H1 (cell line): Measurements from ENCODE around the gene ZNF212. TPM values are rescaled to one million over a fixed set of nuclear protein-coding genes. Genes with fewer than 3 reads are reported as not detected.

Source experiments
- BRCA1 ChIP-seq: IDR thresholded peaks from 2 replicates; pipeline ENCODE4 v1.6.1; 2012; ENCODE audit warnings: low read depth, low read length, improper control_type of control experiment
- CREB1 ChIP-seq: IDR thresholded peaks from 2 replicates; pipeline ENCODE4 v1.6.1; 2012; ENCODE audit warnings: inconsistent platforms
- EGR1 ChIP-seq: IDR thresholded peaks from 2 replicates; pipeline ENCODE4 v1.6.1; 2011; ENCODE audit warnings: low read depth, low read length, borderline replicate concordance
- FOSL1 ChIP-seq: IDR thresholded peaks from 2 replicates; pipeline ENCODE4 v1.6.1; 2011; ENCODE audit warnings: mild to moderate bottlenecking, low read depth, low read length, moderate library complexity; ENCODE audit not compliant: insufficient read depth
- JUND ChIP-seq: IDR thresholded peaks from 2 replicates; pipeline ENCODE4 v1.6.1; 2011; ENCODE audit warnings: mild to moderate bottlenecking, improper control_type of control experiment, low read length
- SIRT6 ChIP-seq: IDR thresholded peaks from one replicate; pipeline ENCODE4 v1.7.1; 2012; ENCODE audit warnings: low read length, inconsistent platforms
- SP2 ChIP-seq: IDR thresholded peaks from 2 replicates; pipeline ENCODE4 v1.6.1; 2012; ENCODE audit warnings: mild to moderate bottlenecking, low read length, inconsistent platforms
- polyA plus RNA-seq, 7 experiments: library from polyadenylated mRNA; depleted of rRNA in 3 of 7; stranded (reverse) in 5 of 7; unstranded in 2 of 7; fragments of >200 nt in 5 of 7; fragments of 200-250 nt in 2 of 7; gene quantifications; 1 replicate in 5 of 7; 2 replicates in 1 of 7; 4 replicates in 1 of 7; pipeline versions ENCODE4 v1.2.1 to v1.2.3, GENCODE V29; 2011 to 2013; ENCODE audit warnings: missing spikeins in 2 of 7, mixed read lengths in 2 of 7
- total RNA-seq: library from RNA; stranded (reverse); fragmentation: NEBNext Ultra II Directional; extraction: Animal tissue kit (Norgen Biotek cat#: 25700); gene quantifications from 2 replicates; pipeline ENCODE4 v1.2.1, GENCODE V29; 2021
- TF ChIP-seq, protein P1 (sequence below): IDR thresholded peaks from 2 replicates; pipeline ENCODE4 v1.6.1; 2012; ENCODE audit warnings: low read length, inconsistent platforms
- TF ChIP-seq, protein P2 (sequence below), 3 experiments: IDR thresholded peaks; 1 replicate in 2 of 3; 2 replicates in 1 of 3; pipeline versions ENCODE4 v1.5.1 to v1.6.1; 2011; ENCODE audit warnings: low read length in 3 of 3, mild to moderate bottlenecking in 3 of 3, inconsistent platforms in 2 of 3, low read depth in 1 of 3, moderate library complexity in 1 of 3; ENCODE audit not compliant: insufficient read depth in 1 of 3; ENCODE audit errors: control extremely low read depth in 1 of 3
- TF ChIP-seq, protein P3 (sequence below): IDR thresholded peaks from 2 replicates; pipeline ENCODE4 v1.6.1; 2012; ENCODE audit warnings: inconsistent platforms

The ZNF212 gene
- total and polyA plus RNA-seq, 2 of the 8 experiments (the other 6 are each of a cell fraction or from before 2014, with no cell fraction given), result 6.7 to 19.3 TPM

- TF ChIP-seq, protein P1, sequence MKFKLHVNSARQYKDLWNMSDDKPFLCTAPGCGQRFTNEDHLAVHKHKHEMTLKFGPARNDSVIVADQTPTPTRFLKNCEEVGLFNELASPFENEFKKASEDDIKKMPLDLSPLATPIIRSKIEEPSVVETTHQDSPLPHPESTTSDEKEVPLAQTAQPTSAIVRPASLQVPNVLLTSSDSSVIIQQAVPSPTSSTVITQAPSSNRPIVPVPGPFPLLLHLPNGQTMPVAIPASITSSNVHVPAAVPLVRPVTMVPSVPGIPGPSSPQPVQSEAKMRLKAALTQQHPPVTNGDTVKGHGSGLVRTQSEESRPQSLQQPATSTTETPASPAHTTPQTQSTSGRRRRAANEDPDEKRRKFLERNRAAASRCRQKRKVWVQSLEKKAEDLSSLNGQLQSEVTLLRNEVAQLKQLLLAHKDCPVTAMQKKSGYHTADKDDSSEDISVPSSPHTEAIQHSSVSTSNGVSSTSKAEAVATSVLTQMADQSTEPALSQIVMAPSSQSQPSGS, result no peak
- no peak for TF ChIP-seq SP2
- TF ChIP-seq, protein P2, sequence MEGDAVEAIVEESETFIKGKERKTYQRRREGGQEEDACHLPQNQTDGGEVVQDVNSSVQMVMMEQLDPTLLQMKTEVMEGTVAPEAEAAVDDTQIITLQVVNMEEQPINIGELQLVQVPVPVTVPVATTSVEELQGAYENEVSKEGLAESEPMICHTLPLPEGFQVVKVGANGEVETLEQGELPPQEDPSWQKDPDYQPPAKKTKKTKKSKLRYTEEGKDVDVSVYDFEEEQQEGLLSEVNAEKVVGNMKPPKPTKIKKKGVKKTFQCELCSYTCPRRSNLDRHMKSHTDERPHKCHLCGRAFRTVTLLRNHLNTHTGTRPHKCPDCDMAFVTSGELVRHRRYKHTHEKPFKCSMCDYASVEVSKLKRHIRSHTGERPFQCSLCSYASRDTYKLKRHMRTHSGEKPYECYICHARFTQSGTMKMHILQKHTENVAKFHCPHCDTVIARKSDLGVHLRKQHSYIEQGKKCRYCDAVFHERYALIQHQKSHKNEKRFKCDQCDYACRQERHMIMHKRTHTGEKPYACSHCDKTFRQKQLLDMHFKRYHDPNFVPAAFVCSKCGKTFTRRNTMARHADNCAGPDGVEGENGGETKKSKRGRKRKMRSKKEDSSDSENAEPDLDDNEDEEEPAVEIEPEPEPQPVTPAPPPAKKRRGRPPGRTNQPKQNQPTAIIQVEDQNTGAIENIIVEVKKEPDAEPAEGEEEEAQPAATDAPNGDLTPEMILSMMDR (IDR thresholded peaks at IDR 0.05; ENCODE audit: control extremely low read depth in 1 of 3, insufficient read depth in 1 of 3, low read depth in 1 of 3, low read length in 3 of 3), result peak; percentile 88 to 93 (median 90)
- peak; percentile 54; the same call in 1 of the 2 replicates for TF ChIP-seq CREB1
- no peak for TF ChIP-seq JUND
- no peak for TF ChIP-seq FOSL1
- 0 out of 2 replicates have a peak, but pooled peaks have one; percentile 27 for TF ChIP-seq EGR1
- no peak for TF ChIP-seq BRCA1
- no peak for TF ChIP-seq SIRT6
- TF ChIP-seq, protein P3, sequence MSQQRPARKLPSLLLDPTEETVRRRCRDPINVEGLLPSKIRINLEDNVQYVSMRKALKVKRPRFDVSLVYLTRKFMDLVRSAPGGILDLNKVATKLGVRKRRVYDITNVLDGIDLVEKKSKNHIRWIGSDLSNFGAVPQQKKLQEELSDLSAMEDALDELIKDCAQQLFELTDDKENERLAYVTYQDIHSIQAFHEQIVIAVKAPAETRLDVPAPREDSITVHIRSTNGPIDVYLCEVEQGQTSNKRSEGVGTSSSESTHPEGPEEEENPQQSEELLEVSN, result no peak
Observed at GRCh38 chr7:149239345-149240143, at the start of gene ZNF212 (continued).
